ENCODE results near the gene TMEM117. TPM values are rescaled to one million over a fixed set of nuclear protein-coding genes. Genes with fewer than 3 reads are reported as not detected.
"Not testable (repeated sequence)": the region's sequence is repeated elsewhere in the genome, so short reads cannot be mapped to it uniquely, and the experiment has no call there.

Gene TMEM117
- total RNA-seq, 1 donor = 10.8 TPM

- no peak for DNase-seq (ENCODE audit: low read depth)
- TF ChIP-seq CTCF (IDR thresholded peaks at IDR 0.05; ENCODE audit: insufficient read depth, low read depth, low read length) = no peak
- no peak overlapping the region for H3K4me3 ChIP-seq (ENCODE audit: low read depth, low read length)
Measured at GRCh38 chr12:44375694-44376093, 539.8 kb downstream of the TMEM117 start.

- no peak for TF ChIP-seq CTCF (IDR thresholded peaks at IDR 0.05; ENCODE audit: insufficient read depth, low read depth, low read length)
- H3K4me3 ChIP-seq (ENCODE audit: low read depth, low read length) = no peak overlapping the region
- no peak for DNase-seq (ENCODE audit: low read depth)
Measured at GRCh38 chr12:44377443-44378187, 541.7 kb downstream of the TMEM117 start.

GRCh38 chr12:44379113-44379512 is 543.2 kb downstream of the TMEM117 start:
- H3K4me3 ChIP-seq (ENCODE audit: low read depth, low read length); DNase-seq (ENCODE audit: low read depth): not testable (repeated sequence)

DNA sequence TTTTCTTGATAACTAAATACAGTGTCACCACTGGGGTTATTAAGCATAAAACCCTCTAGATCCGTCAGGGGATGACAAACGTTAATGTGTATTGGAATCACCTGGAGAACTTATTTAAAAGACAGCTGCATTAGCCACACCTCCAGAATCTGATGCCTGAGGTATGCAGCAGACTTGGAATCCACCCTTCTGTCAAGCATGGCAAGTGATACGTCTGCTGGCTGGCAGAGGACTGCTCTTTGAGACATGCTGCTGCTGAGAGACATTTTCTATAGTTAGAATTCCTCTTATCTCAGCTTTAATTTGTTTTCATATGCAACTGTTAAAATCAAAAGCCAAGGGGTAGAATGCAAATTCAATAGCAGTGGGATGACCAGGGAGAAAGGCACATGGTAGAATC is 544.0 kb downstream of the TMEM117 start:
- DNase-seq (ENCODE audit: low read depth) = no peak
- no peak for TF ChIP-seq CTCF (IDR thresholded peaks at IDR 0.05; ENCODE audit: insufficient read depth, low read depth, low read length)
- H3K4me3 ChIP-seq (ENCODE audit: low read depth, low read length) = no peak overlapping the region

- no peak for DNase-seq (ENCODE audit: low read depth)
- H3K4me3 ChIP-seq (ENCODE audit: low read depth, low read length) = no peak overlapping the region
- TF ChIP-seq CTCF (IDR thresholded peaks at IDR 0.05; ENCODE audit: insufficient read depth, low read depth, low read length) = no peak
Measured at GRCh38 chr12:44380861-44381260, 545.0 kb downstream of the TMEM117 start.

DNA sequence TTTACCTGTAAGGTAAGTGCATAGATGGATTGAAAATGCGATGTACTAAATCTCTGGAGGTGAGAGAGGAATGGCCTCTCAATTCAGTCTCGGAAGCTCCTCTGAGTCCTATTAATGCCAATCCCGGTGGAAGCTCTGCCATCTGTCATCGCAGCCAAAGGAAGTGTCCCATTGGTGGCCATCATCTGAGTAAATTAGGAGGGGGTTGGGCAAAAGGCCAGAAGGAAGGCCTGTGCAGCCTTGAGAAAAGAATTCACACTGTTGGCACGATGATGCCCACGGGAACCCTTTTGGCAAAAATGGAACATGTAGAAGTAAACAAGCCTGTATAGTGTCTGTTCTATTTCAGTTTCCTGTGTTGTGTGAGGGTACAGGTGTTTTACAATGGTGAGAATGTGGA is 545.5 kb downstream of the TMEM117 start:
- H3K4me3 ChIP-seq (ENCODE audit: low read depth, low read length) = no peak overlapping the region
- DNase-seq (ENCODE audit: low read depth) = no peak
- TF ChIP-seq CTCF (IDR thresholded peaks at IDR 0.05; ENCODE audit: insufficient read depth, low read depth, low read length) = no peak

DNA sequence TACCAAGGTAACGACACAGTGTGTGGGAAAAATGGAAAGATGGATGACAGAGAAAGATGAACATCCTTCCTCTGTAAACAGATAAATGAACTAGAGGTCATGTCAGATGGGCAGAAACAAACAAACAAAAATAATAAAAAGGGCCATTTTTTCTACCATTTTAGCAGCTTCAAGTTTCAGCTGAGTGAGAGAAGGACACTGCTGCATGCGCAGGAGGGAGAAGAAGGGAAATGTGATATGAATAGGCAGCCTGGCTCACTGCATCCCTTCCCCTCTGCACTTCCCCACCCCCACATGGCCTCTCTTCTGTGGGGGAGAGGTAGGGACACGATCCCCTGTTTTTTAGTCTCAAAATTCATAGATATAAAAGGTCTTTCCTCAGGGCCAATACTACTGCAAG is 548.3 kb downstream of the TMEM117 start:
- H3K4me3 ChIP-seq (ENCODE audit: low read depth, low read length) = no peak overlapping the region
- no peak for TF ChIP-seq CTCF (IDR thresholded peaks at IDR 0.05; ENCODE audit: insufficient read depth, low read depth, low read length)

More for the DNA sequence above, 548.3 kb downstream of the TMEM117 start:
- no peak for DNase-seq (ENCODE audit: low read depth)

Measured in fibroblast of villous mesenchyme (primary cell).